GM19395 (cell line): Measurements from ENCODE around the gene ETNPPL.

Experiments used
- ATAC-seq: cut with Tn5 transposase; IDR thresholded peaks from one replicate; pipeline ENCODE4 v1.9.1; 2021; ENCODE audit warnings: mild to moderate bottlenecking, moderate library complexity; ENCODE audit not compliant: unreplicated experiment

The ETNPPL gene

DNA sequence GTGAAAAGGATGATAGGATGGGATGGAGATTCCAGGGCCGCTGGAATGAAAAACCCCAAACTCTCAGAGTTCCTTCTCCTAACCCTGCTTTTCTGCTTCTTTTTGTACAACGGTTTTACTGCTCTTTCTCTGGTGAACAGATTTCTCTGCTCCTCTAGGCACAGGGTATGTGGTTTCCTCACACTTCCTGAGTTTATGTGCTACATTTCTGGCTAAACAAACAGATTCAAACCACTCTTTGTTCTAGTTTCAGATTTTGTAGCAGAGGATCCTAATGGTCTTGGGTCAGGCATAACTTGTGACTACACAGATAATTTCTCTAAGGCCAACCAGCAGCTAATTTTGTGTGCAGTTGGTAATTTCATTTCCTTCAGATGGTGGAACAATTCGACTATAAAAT is 59.9 kb downstream of the ETNPPL start:
- ATAC-seq, result peak; percentile 71

DNA sequence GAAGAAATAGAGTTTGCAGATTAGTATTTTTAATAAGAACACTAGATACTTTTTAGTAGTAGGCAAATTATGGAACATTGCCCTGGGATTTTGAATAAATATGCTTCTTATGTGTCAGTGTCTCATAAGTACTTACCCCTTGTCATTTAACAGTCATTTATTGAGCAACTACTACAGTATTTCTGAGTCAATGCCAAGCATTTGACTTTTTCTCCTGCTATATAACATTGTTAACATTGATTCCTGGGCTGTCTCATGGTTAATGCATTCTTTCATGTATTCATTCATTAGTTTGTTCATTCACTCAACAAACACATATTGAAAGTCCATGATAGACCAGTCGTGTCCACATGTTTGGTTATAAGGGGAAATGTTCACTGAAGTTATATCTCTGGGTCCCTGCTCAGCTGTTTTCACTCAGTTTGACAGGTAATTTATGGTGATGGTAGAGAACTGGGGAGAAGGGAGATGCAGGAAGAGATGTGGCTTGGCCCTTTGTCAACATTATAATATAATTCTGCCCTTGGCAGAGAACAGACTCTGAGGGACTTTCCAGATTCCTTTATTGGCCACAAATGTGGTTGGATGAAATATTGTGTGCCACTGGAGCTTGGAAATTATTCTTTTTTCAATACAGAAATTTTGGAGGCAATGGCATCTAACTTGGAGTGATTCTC is 62.6 kb downstream of the ETNPPL start:
- ATAC-seq, result no peak

GRCh38 chr4:108696160-108696559 is 66.7 kb downstream of the ETNPPL start:
- no peak for ATAC-seq

GRCh38 chr4:108695062-108695461 is 67.8 kb downstream of the ETNPPL start:
- no peak for ATAC-seq

DNA sequence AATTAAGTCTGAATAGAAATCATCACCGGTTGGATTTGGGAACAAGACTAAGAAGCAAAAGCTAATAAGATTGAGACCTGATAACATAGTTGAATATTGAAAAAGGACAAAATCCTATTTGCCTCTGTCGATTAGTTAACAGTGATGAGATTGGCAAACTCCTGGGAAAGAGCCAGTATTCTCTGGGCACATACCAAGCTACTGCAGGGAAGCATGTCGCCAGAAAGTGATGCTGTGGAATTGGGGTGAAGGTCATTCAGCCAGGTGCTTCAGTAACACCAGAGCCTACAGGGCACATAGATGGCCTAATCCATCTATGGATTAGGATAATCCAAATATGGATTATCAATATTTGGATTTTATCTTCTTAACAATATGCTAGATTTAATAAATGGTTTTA is 68.4 kb downstream of the ETNPPL start:
- no peak for ATAC-seq

GRCh38 chr4:108693819-108694218 is 69.0 kb downstream of the ETNPPL start:
- no peak for ATAC-seq

- ATAC-seq, result no peak
Observed at GRCh38 chr4:108693211-108693610, 69.6 kb downstream of the ETNPPL start.
